Liver (tissue), 9 donors: ENCODE data around the gene BMPER. TPM values are rescaled to one million over a fixed set of nuclear protein-coding genes. Genes with fewer than 3 reads are reported as not detected.

Source experiments
- DNase-seq: peaks from one replicate; pipeline ENCODE4 v3.0.0-alpha.2; 2017; ENCODE audit warnings: low spot score
- H3K27ac ChIP-seq, 2 donors: one replicate each; pipeline ENCODE4 v1.7.0; 2013; ENCODE audit warnings: inconsistent platforms in 2 of 2, low read length in 2 of 2, control low read depth in 1 of 2, low read depth in 1 of 2, mild to moderate bottlenecking in 1 of 2
- H3K27me3 ChIP-seq, 4 donors: one replicate each; pipeline versions ENCODE4 v1.6.1 to v1.7.0; 2013; ENCODE audit warnings: low read length in 3 of 4, inconsistent platforms in 1 of 4, mild to moderate bottlenecking in 1 of 4, moderate library complexity in 1 of 4; ENCODE audit not compliant: control insufficient read depth in 4 of 4, insufficient read depth in 4 of 4
- H3K36me3 ChIP-seq, 4 donors: one replicate each; pipeline versions ENCODE4 v1.6.1 to v1.7.0; 2013; ENCODE audit warnings: low read length in 3 of 4, mild to moderate bottlenecking in 3 of 4, low read depth in 1 of 4, moderate library complexity in 1 of 4; ENCODE audit not compliant: control insufficient read depth in 4 of 4, insufficient read depth in 3 of 4
- H3K4me1 ChIP-seq, 4 donors: one replicate each; pipeline versions ENCODE4 v1.6.1 to v1.7.0; 2013; ENCODE audit warnings: low read length in 3 of 4, mild to moderate bottlenecking in 3 of 4, moderate library complexity in 1 of 4; ENCODE audit not compliant: control insufficient read depth in 4 of 4, insufficient read depth in 4 of 4
- H3K4me3 ChIP-seq, 3 donors: one replicate each; pipeline versions ENCODE4 v1.6.1 to v1.7.0; 2013; ENCODE audit warnings: low read length in 3 of 3, control low read depth in 1 of 3, low read depth in 1 of 3, mild to moderate bottlenecking in 1 of 3
- H3K9ac ChIP-seq, 2 donors: one replicate each; pipeline ENCODE4 v1.7.0; 2013; ENCODE audit warnings: low read length in 2 of 2, mild to moderate bottlenecking in 2 of 2, moderate library complexity in 2 of 2, control low read depth in 1 of 2, low read depth in 1 of 2
- H3K9me3 ChIP-seq, 4 donors: one replicate each; pipeline versions ENCODE4 v1.6.1 to v1.7.0; 2013; ENCODE audit warnings: low read length in 3 of 4; ENCODE audit not compliant: control insufficient read depth in 4 of 4
- EGR1 ChIP-seq, 2 donors: IDR thresholded peaks; 2 replicates each; pipeline ENCODE4 v1.6.1; 2016 to 2018; ENCODE audit warnings: antibody characterized with exemption in 2 of 2, low read depth in 2 of 2
- FOXA1 ChIP-seq: IDR thresholded peaks from 2 replicates; pipeline ENCODE4 v1.6.1; 2016; ENCODE audit warnings: antibody characterized with exemption
- FOXA2 ChIP-seq: IDR thresholded peaks from 2 replicates; pipeline ENCODE4 v1.6.1; 2016; ENCODE audit warnings: antibody characterized with exemption
- GABPA ChIP-seq, 2 donors: IDR thresholded peaks in 1 of 2; conservative IDR thresholded peaks in 1 of 2; 2 replicates each; pipeline ENCODE4 v1.6.1; 2016; ENCODE audit warnings: antibody characterized with exemption in 2 of 2, mild to moderate bottlenecking in 1 of 2, moderate library complexity in 1 of 2
- HNF4A ChIP-seq, 2 donors: conservative IDR thresholded peaks; 2 replicates each; pipeline ENCODE4 v1.6.1; 2016; ENCODE audit warnings: antibody characterized with exemption in 2 of 2, mild to moderate bottlenecking in 2 of 2
- HNF4G ChIP-seq: IDR thresholded peaks from 2 replicates; pipeline ENCODE4 v1.6.1; 2016; ENCODE audit warnings: antibody characterized with exemption
- JUND ChIP-seq, 2 donors: IDR thresholded peaks; 2 replicates each; pipeline ENCODE4 v1.6.1; 2016; ENCODE audit warnings: antibody characterized with exemption in 2 of 2
- NR2F2 ChIP-seq: IDR thresholded peaks from 2 replicates; pipeline ENCODE4 v1.6.1; 2016; ENCODE audit warnings: antibody characterized with exemption
- RXRA ChIP-seq, 2 donors: IDR thresholded peaks; 2 replicates each; pipeline ENCODE4 v1.6.1; 2017 to 2018; ENCODE audit warnings: antibody characterized with exemption in 2 of 2, mild to moderate bottlenecking in 1 of 2
- SP1 ChIP-seq: IDR thresholded peaks from 2 replicates; pipeline ENCODE4 v1.6.1; 2018; ENCODE audit warnings: antibody characterized with exemption, mild to moderate bottlenecking
- YY1 ChIP-seq: IDR thresholded peaks from 2 replicates; pipeline ENCODE4 v1.6.1; 2016; ENCODE audit warnings: antibody characterized with exemption, mild to moderate bottlenecking
- WGBS: extraction: QIAGEN DNeasy Blood & Tissue Kit; methylation state at CpG from one replicate; pipeline ENCODE4 v1.1.7; 2013; 5-methylcytosine and 5-hydroxymethylcytosine counted together
- polyA plus RNA-seq, 2 donors: library from polyadenylated mRNA; stranded (reverse) in 1 of 2; unstranded in 1 of 2; fragments of 200-250 nt in 1 of 2; fragments of >200 nt in 1 of 2; fragmentation: Nextera tagmentation in 1 of 2; extraction: Ambion mirVana in 1 of 2; gene quantifications; one replicate each; pipeline versions ENCODE4 v1.2.1 to v1.2.3, GENCODE V29; 2013 to 2015
- total RNA-seq, 2 donors: library from RNA; depleted of rRNA; stranded (reverse); fragments of >200 nt; gene quantifications; one replicate each; pipeline ENCODE4 v1.2.3, GENCODE V29; 2014
- TF ChIP-seq, protein P1 (sequence below): fragments of 150-350 bp; IDR thresholded peaks from 2 replicates; pipeline ENCODE4 v1.5.1; 2017; ENCODE audit warnings: improper control_type of control experiment, low read depth, low read length; ENCODE audit not compliant: missing input control
- TF ChIP-seq, protein P2 (sequence below): IDR thresholded peaks from 2 replicates; pipeline ENCODE4 v1.6.1; 2016; ENCODE audit warnings: antibody characterized with exemption
- TF ChIP-seq, protein P3 (sequence below): IDR thresholded peaks from 2 replicates; pipeline ENCODE4 v1.6.1; 2016; ENCODE audit warnings: antibody characterized with exemption, mild to moderate bottlenecking
- TF ChIP-seq, protein P4 (sequence below): IDR thresholded peaks from 2 replicates; pipeline ENCODE4 v1.6.1; 2016; ENCODE audit warnings: antibody characterized with exemption
- TF ChIP-seq, protein P5 (sequence below): IDR thresholded peaks from 2 replicates; pipeline ENCODE4 v1.6.1; 2016; ENCODE audit warnings: antibody characterized with exemption
- donor health status: healthy.
- donor health status: healthy.
- donor health status: healthy.
- donor health status: healthy.
- donor health status: healthy.

Gene BMPER
- total and polyA plus RNA-seq, 4 donors: 4.0 to 8.5 (median 6.2) TPM

DNA sequence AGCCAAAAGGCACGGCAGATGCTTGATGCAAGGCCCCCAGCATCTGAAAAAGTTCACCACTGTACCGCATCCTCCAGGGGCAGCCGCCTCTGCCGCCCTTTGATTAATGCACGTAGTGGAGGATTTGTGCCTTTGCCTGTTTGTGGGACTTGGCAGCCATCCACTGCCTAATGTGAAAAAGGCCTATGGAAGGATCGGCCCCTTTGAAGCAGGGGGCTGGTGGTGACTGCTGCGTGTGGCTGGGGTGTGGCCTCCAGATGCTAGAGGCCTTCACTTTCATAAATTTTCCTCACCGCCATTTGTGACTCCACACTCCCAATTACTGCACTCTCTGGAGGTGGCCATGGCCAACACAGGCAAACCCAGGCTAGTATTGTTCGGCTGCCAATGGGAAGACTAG, 226.0 kb downstream of the BMPER start:
- TF ChIP-seq, protein P1, sequence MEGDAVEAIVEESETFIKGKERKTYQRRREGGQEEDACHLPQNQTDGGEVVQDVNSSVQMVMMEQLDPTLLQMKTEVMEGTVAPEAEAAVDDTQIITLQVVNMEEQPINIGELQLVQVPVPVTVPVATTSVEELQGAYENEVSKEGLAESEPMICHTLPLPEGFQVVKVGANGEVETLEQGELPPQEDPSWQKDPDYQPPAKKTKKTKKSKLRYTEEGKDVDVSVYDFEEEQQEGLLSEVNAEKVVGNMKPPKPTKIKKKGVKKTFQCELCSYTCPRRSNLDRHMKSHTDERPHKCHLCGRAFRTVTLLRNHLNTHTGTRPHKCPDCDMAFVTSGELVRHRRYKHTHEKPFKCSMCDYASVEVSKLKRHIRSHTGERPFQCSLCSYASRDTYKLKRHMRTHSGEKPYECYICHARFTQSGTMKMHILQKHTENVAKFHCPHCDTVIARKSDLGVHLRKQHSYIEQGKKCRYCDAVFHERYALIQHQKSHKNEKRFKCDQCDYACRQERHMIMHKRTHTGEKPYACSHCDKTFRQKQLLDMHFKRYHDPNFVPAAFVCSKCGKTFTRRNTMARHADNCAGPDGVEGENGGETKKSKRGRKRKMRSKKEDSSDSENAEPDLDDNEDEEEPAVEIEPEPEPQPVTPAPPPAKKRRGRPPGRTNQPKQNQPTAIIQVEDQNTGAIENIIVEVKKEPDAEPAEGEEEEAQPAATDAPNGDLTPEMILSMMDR: no peak
- no peak for TF ChIP-seq JUND (IDR thresholded peaks at IDR 0.05)
- TF ChIP-seq, protein P2, sequence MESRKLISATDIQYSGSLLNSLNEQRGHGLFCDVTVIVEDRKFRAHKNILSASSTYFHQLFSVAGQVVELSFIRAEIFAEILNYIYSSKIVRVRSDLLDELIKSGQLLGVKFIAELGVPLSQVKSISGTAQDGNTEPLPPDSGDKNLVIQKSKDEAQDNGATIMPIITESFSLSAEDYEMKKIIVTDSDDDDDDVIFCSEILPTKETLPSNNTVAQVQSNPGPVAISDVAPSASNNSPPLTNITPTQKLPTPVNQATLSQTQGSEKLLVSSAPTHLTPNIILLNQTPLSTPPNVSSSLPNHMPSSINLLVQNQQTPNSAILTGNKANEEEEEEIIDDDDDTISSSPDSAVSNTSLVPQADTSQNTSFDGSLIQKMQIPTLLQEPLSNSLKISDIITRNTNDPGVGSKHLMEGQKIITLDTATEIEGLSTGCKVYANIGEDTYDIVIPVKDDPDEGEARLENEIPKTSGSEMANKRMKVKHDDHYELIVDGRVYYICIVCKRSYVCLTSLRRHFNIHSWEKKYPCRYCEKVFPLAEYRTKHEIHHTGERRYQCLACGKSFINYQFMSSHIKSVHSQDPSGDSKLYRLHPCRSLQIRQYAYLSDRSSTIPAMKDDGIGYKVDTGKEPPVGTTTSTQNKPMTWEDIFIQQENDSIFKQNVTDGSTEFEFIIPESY: no peak
- TF ChIP-seq GABPA (IDR thresholded peaks at IDR 0.05 in 1 of 2, conservative IDR thresholded peaks at IDR 0.05 in 1 of 2): no peak
- no peak for TF ChIP-seq YY1
- no peak for TF ChIP-seq FOXA2
- TF ChIP-seq HNF4A (conservative IDR thresholded peaks at IDR 0.05): no peak
- TF ChIP-seq RXRA (IDR thresholded peaks at IDR 0.05): no peak
- TF ChIP-seq, protein P3, sequence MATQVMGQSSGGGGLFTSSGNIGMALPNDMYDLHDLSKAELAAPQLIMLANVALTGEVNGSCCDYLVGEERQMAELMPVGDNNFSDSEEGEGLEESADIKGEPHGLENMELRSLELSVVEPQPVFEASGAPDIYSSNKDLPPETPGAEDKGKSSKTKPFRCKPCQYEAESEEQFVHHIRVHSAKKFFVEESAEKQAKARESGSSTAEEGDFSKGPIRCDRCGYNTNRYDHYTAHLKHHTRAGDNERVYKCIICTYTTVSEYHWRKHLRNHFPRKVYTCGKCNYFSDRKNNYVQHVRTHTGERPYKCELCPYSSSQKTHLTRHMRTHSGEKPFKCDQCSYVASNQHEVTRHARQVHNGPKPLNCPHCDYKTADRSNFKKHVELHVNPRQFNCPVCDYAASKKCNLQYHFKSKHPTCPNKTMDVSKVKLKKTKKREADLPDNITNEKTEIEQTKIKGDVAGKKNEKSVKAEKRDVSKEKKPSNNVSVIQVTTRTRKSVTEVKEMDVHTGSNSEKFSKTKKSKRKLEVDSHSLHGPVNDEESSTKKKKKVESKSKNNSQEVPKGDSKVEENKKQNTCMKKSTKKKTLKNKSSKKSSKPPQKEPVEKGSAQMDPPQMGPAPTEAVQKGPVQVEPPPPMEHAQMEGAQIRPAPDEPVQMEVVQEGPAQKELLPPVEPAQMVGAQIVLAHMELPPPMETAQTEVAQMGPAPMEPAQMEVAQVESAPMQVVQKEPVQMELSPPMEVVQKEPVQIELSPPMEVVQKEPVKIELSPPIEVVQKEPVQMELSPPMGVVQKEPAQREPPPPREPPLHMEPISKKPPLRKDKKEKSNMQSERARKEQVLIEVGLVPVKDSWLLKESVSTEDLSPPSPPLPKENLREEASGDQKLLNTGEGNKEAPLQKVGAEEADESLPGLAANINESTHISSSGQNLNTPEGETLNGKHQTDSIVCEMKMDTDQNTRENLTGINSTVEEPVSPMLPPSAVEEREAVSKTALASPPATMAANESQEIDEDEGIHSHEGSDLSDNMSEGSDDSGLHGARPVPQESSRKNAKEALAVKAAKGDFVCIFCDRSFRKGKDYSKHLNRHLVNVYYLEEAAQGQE: no peak
- no peak for TF ChIP-seq EGR1 (IDR thresholded peaks at IDR 0.05; ENCODE audit: low read depth in 2 of 2)
- TF ChIP-seq, protein P4, sequence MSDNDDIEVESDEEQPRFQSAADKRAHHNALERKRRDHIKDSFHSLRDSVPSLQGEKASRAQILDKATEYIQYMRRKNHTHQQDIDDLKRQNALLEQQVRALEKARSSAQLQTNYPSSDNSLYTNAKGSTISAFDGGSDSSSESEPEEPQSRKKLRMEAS: no peak
- no peak for TF ChIP-seq NR2F2
- no peak for TF ChIP-seq HNF4G
- no peak for TF ChIP-seq SP1
- TF ChIP-seq FOXA1: no peak
- TF ChIP-seq, protein P5, sequence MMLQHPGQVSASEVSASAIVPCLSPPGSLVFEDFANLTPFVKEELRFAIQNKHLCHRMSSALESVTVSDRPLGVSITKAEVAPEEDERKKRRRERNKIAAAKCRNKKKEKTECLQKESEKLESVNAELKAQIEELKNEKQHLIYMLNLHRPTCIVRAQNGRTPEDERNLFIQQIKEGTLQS: no peak
- DNase-seq: no peak
- H3K27ac ChIP-seq: no peak overlapping the region
- H3K4me1 ChIP-seq: no peaks in the 10 kb centered on the region
- no peaks in the 10 kb centered on the region for H3K9me3 ChIP-seq
- H3K27me3 ChIP-seq: peaks cover 0 to 3% (median 0%) of the 10 kb centered on the region in 4 donors
- WGBS: 84% methylated on average over 9 of the region's 9 CpGs
- no peaks in the 10 kb centered on the region for H3K36me3 ChIP-seq
- no peak overlapping the region for H3K9ac ChIP-seq
- no peak overlapping the region for H3K4me3 ChIP-seq
